ENCODE results near the gene INO80C. TPM values are rescaled to one million over a fixed set of nuclear protein-coding genes. Genes with fewer than 3 reads are reported as not detected.

Gene INO80C
- total RNA-seq, 1 donor from 2014 or later: 4.7 TPM

DNA sequence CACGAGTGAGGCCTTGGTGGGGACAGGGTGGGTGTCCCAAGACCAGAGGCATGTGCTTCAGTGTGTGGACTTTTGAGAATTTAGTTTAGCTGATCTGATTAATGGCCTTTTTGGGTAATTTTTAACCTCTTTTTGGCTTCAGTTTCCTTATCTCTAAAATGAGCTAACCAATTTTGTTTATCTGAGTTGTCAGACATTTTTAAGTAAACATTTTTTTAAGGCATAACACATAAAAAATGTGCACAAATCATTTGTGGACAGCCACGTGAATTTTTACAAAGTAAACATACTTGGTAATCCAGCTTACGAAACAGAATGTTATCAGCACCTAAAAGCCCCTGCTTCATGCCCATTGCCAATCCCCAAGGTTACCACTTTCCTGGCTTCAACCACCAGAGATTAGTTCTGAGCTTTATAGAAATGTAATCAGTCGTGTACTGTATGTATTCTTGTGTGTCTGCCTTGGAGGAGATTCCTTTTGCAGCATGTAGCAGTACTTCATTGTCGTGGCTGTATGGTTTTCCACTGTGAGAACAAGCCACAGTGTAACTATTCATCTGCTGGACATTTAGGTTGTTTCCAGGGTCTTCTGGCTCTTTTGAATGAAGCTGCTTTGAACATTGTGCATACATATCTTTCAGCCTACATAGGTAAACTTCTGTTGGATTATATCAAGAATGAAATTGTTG lies 8.4 kb upstream of the INO80C start:
- H3K27ac ChIP-seq (ENCODE audit: low read depth, low read length): no peak overlapping the region
- H3K9ac ChIP-seq (ENCODE audit: low read depth in 1 of 3, low read length in 3 of 3): no peak overlapping the region
- no peaks in the 10 kb centered on the region for H3K9me3 ChIP-seq (ENCODE audit: control insufficient read depth in 3 of 3, low read length in 3 of 3)
- H3K4me3 ChIP-seq (ENCODE audit: low read length in 3 of 3): no peak overlapping the region
- peaks cover 3 to 11% (median 6%) of the 10 kb centered on the region in 3 donors for H3K4me1 ChIP-seq (ENCODE audit: control insufficient read depth in 3 of 3, insufficient read depth in 3 of 3, low read length in 3 of 3)
- H3K36me3 ChIP-seq (ENCODE audit: control insufficient read depth in 3 of 3, insufficient read depth in 3 of 3, low read length in 3 of 3): no peaks in the 10 kb centered on the region
- no peaks in the 10 kb centered on the region for H3K27me3 ChIP-seq (ENCODE audit: control insufficient read depth in 3 of 3, insufficient read depth in 3 of 3, low read length in 3 of 3)

DNA sequence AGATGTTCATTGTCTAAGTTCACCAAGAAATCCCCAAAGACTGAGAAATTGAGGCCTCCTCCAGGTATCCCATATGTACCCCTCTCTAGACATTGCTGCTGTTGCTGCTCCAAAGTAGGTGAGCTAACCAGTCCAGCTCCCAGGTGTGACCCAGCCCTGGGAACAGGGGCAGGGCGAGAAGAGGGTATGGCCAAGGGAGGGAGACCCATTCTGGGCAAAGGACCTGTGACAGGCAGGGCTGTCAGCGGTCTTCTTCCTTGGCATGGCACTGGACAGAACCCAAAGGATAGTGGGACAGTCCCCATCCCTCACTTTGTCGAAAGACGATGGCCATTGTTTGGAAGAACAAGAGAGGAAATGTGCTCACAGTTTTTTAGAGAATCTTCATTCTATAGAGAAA lies 7.2 kb upstream of the INO80C start:
- H3K9me3 ChIP-seq (ENCODE audit: control insufficient read depth in 3 of 3, low read length in 3 of 3): no peaks in the 10 kb centered on the region
- no peaks in the 10 kb centered on the region for H3K36me3 ChIP-seq (ENCODE audit: control insufficient read depth in 3 of 3, insufficient read depth in 3 of 3, low read length in 3 of 3)
- peaks cover 0 to 4% (median 2%) of the 10 kb centered on the region in 3 donors for H3K4me1 ChIP-seq (ENCODE audit: control insufficient read depth in 3 of 3, insufficient read depth in 3 of 3, low read length in 3 of 3)
- H3K9ac ChIP-seq (ENCODE audit: low read depth in 1 of 3, low read length in 3 of 3): no peak overlapping the region
- H3K27ac ChIP-seq (ENCODE audit: low read depth, low read length): no peak overlapping the region
- H3K4me3 ChIP-seq (ENCODE audit: low read length in 3 of 3): no peak overlapping the region
- no peaks in the 10 kb centered on the region for H3K27me3 ChIP-seq (ENCODE audit: control insufficient read depth in 3 of 3, insufficient read depth in 3 of 3, low read length in 3 of 3)

GRCh38 chr18:35502052-35502451 lies 4.3 kb upstream of the INO80C start:
- Histone ChIP-seq H3K9me3 (ENCODE audit: control insufficient read depth in 3 of 3, low read length in 3 of 3) (no peaks in the 10 kb centered on the region), H3K4me3 (ENCODE audit: low read length in 3 of 3) (no peak overlapping the region), H3K27me3 (ENCODE audit: control insufficient read depth in 3 of 3, insufficient read depth in 3 of 3, low read length in 3 of 3) (no peaks in the 10 kb centered on the region), H3K36me3 (ENCODE audit: control insufficient read depth in 3 of 3, insufficient read depth in 3 of 3, low read length in 3 of 3) (no peaks in the 10 kb centered on the region), H3K9ac (ENCODE audit: low read depth in 1 of 3, low read length in 3 of 3) (no peak overlapping the region), H3K27ac (ENCODE audit: low read depth, low read length) (no peak overlapping the region), H3K4me1 (ENCODE audit: control insufficient read depth in 3 of 3, insufficient read depth in 3 of 3, low read length in 3 of 3) (peaks cover 5 to 15% (median 5%) of the 10 kb centered on the region in 3 donors)

GRCh38 chr18:35501369-35501768 lies 3.6 kb upstream of the INO80C start:
- no peaks in the 10 kb centered on the region for H3K27me3 ChIP-seq (ENCODE audit: control insufficient read depth in 3 of 3, insufficient read depth in 3 of 3, low read length in 3 of 3)
- H3K9me3 ChIP-seq (ENCODE audit: control insufficient read depth in 3 of 3, low read length in 3 of 3): no peaks in the 10 kb centered on the region
- no peaks in the 10 kb centered on the region for H3K36me3 ChIP-seq (ENCODE audit: control insufficient read depth in 3 of 3, insufficient read depth in 3 of 3, low read length in 3 of 3)
- peaks cover 11 to 21% (median 12%) of the 10 kb centered on the region in 3 donors for H3K4me1 ChIP-seq (ENCODE audit: control insufficient read depth in 3 of 3, insufficient read depth in 3 of 3, low read length in 3 of 3)
- no peak overlapping the region for H3K27ac ChIP-seq (ENCODE audit: low read depth, low read length)
- H3K9ac ChIP-seq (ENCODE audit: low read depth in 1 of 3, low read length in 3 of 3): no peak overlapping the region
- H3K4me3 ChIP-seq (ENCODE audit: low read length in 3 of 3): no peak overlapping the region

DNA sequence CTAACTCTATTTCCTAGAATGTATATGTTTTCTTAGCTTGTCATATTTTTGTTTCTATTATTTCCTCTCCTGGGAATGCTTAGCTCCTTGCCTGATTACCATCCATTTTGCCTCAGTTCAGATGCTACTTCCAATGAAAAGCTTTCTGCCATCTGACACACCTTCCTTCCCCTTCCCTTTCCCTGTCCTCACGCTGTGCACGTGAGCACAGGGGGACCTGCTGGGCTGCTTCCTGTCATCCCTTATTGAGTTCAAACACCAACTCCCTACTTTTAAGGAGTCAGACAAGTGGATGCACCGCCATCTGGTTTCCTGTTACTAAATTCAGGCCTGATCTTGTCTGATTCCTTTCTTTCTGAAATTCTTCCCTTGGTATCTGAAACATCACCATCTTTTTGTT lies 2.4 kb upstream of the INO80C start:
- no peaks in the 10 kb centered on the region for H3K27me3 ChIP-seq (ENCODE audit: control insufficient read depth in 3 of 3, insufficient read depth in 3 of 3, low read length in 3 of 3)
- H3K9me3 ChIP-seq (ENCODE audit: control insufficient read depth in 3 of 3, low read length in 3 of 3): no peaks in the 10 kb centered on the region
- no peak overlapping the region for H3K27ac ChIP-seq (ENCODE audit: low read depth, low read length)
- H3K9ac ChIP-seq (ENCODE audit: low read depth in 1 of 3, low read length in 3 of 3): no peak overlapping the region
- no peaks in the 10 kb centered on the region for H3K36me3 ChIP-seq (ENCODE audit: control insufficient read depth in 3 of 3, insufficient read depth in 3 of 3, low read length in 3 of 3)
- peaks cover 12 to 30% (median 13%) of the 10 kb centered on the region in 3 donors for H3K4me1 ChIP-seq (ENCODE audit: control insufficient read depth in 3 of 3, insufficient read depth in 3 of 3, low read length in 3 of 3)
- H3K4me3 ChIP-seq (ENCODE audit: low read length in 3 of 3): no peak overlapping the region

DNA sequence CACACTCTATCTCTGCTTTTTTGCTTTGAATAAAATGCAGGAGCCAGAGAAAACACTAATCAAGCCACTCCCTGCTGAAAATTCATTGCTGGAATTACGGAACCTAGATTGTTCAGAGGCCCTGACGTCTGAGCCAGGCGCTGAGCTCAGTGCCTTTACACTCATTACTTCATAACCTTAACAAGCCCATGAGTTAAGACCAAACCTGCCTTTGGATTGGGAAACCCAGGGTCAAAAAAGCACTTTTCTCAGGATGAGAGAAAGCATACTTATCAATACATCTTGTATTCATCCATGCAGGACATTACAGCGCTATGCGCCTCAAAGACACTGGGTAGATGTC lies 762 bp downstream of the INO80C start:
- H3K9ac ChIP-seq (ENCODE audit: low read depth in 1 of 3, low read length in 3 of 3): peak overlapping the region; percentile 94 to 96 (median 94)
- H3K27me3 ChIP-seq (ENCODE audit: control insufficient read depth in 3 of 3, insufficient read depth in 3 of 3, low read length in 3 of 3): no peaks in the 10 kb centered on the region
- peak overlapping the region; percentile 92 for H3K27ac ChIP-seq (ENCODE audit: low read depth, low read length)
- H3K36me3 ChIP-seq (ENCODE audit: control insufficient read depth in 3 of 3, insufficient read depth in 3 of 3, low read length in 3 of 3): no peaks in the 10 kb centered on the region
- peak overlapping the region; percentile 91 to 98 (median 92) for H3K4me3 ChIP-seq (ENCODE audit: low read length in 3 of 3)
- H3K4me1 ChIP-seq (ENCODE audit: control insufficient read depth in 3 of 3, insufficient read depth in 3 of 3, low read length in 3 of 3): peaks cover 12 to 32% (median 16%) of the 10 kb centered on the region in 3 donors
- no peaks in the 10 kb centered on the region for H3K9me3 ChIP-seq (ENCODE audit: control insufficient read depth in 3 of 3, low read length in 3 of 3)

- Histone ChIP-seq H3K36me3 (ENCODE audit: control insufficient read depth in 3 of 3, insufficient read depth in 3 of 3, low read length in 3 of 3) (no peaks in the 10 kb centered on the region), H3K27me3 (ENCODE audit: control insufficient read depth in 3 of 3, insufficient read depth in 3 of 3, low read length in 3 of 3) (no peaks in the 10 kb centered on the region), H3K9ac (ENCODE audit: low read depth in 1 of 3, low read length in 3 of 3) (no peak overlapping the region), H3K4me3 (ENCODE audit: low read length in 3 of 3) (no peak overlapping the region), H3K27ac (ENCODE audit: low read depth, low read length) (no peak overlapping the region), H3K4me1 (ENCODE audit: control insufficient read depth in 3 of 3, insufficient read depth in 3 of 3, low read length in 3 of 3) (peaks cover 15 to 30% (median 21%) of the 10 kb centered on the region in 3 donors), H3K9me3 (ENCODE audit: control insufficient read depth in 3 of 3, low read length in 3 of 3) (no peaks in the 10 kb centered on the region)
These were observed 2.0 kb downstream of the INO80C start for GRCh38 chr18:35495536-35496314.

DNA sequence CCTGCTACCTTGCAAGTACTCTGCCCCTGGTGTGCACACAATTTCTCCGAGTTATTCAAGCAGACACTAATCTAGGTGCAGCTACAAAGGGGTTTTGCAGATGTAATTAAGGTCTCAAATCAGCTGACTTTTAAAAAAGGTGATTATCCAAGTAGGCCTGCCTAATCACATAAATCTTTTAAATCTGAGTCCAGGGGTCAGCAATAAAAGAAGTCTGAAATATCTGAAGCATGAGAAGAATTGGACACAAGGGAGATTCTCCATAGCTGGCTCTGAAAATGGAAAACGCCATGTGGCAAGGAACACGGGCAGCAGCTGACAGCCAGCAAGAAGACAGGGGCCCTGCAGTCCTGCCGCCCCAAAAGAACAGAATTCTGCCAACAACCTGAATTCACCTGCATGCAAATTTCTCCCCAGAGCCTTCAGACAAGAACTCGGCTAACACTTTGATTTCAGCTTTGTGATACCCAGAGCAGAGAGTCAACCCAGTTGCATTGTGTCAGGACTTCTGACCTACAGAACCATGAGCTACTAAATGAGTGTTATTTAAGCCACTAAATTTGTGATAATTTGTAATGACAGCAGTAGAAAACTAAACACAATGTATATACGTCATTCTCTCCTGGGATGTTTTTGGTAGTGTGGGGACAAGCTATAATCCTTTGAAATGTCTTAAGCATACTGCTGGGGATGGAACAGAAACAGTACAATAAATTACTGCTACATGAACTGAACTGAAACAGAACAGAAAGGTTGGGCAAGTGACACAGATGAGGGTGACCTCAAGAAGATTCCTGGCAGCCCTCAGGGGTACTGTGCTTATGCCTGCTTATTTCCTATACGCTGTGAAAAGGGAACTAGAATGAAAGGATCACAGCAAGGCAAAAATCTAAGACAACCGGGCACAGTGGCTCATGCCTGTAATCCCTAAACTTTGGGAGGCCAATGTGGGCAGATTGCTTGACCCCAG lies 3.2 kb downstream of the INO80C start:
- no peaks in the 10 kb centered on the region for H3K36me3 ChIP-seq (ENCODE audit: control insufficient read depth in 3 of 3, insufficient read depth in 3 of 3, low read length in 3 of 3)
- no peak overlapping the region for H3K4me3 ChIP-seq (ENCODE audit: low read length in 3 of 3)
- H3K9me3 ChIP-seq (ENCODE audit: control insufficient read depth in 3 of 3, low read length in 3 of 3): no peaks in the 10 kb centered on the region
- peaks cover 15 to 33% (median 27%) of the 10 kb centered on the region in 3 donors for H3K4me1 ChIP-seq (ENCODE audit: control insufficient read depth in 3 of 3, insufficient read depth in 3 of 3, low read length in 3 of 3)
- H3K9ac ChIP-seq (ENCODE audit: low read depth in 1 of 3, low read length in 3 of 3): no peak overlapping the region
- H3K27me3 ChIP-seq (ENCODE audit: control insufficient read depth in 3 of 3, insufficient read depth in 3 of 3, low read length in 3 of 3): no peaks in the 10 kb centered on the region
- H3K27ac ChIP-seq (ENCODE audit: low read depth, low read length): no peak overlapping the region

GRCh38 chr18:35491700-35492077 lies 6.1 kb downstream of the INO80C start:
- no peak overlapping the region for H3K27ac ChIP-seq (ENCODE audit: low read depth, low read length)
- no peak overlapping the region for H3K9ac ChIP-seq (ENCODE audit: low read depth in 1 of 3, low read length in 3 of 3)
- peaks cover 8 to 19% (median 18%) of the 10 kb centered on the region in 3 donors for H3K4me1 ChIP-seq (ENCODE audit: control insufficient read depth in 3 of 3, insufficient read depth in 3 of 3, low read length in 3 of 3)
- H3K9me3 ChIP-seq (ENCODE audit: control insufficient read depth in 3 of 3, low read length in 3 of 3): no peaks in the 10 kb centered on the region
- no peaks in the 10 kb centered on the region for H3K36me3 ChIP-seq (ENCODE audit: control insufficient read depth in 3 of 3, insufficient read depth in 3 of 3, low read length in 3 of 3)
- no peaks in the 10 kb centered on the region for H3K27me3 ChIP-seq (ENCODE audit: control insufficient read depth in 3 of 3, insufficient read depth in 3 of 3, low read length in 3 of 3)
- H3K4me3 ChIP-seq (ENCODE audit: low read length in 3 of 3): no peak overlapping the region
